Endothelial cell of umbilical vein (primary cell): ENCODE measurements around the gene ACOX3.

ENCODE experiments used
- CTCF ChIP-seq, 2 donors: IDR thresholded peaks; 1 replicate in 1 of 2; 2 replicates in 1 of 2; pipeline ENCODE4 v1.5.1; 2011; ENCODE audit warnings: low read length in 2 of 2, mild to moderate bottlenecking in 2 of 2, moderate library complexity in 2 of 2, control low read depth in 1 of 2, inconsistent platforms in 1 of 2, low read depth in 1 of 2; ENCODE audit not compliant: insufficient read depth in 1 of 2; ENCODE audit errors: extremely low read depth in 1 of 2
- EZH2 ChIP-seq: IDR thresholded peaks from 2 replicates; pipeline ENCODE4 v1.6.1; 2012; ENCODE audit warnings: borderline replicate concordance, low read depth, mild to moderate bottlenecking, moderate library complexity, low read length, inconsistent platforms; ENCODE audit not compliant: severe bottlenecking
- POLR2A ChIP-seq: IDR thresholded peaks from 2 replicates; pipeline ENCODE4 v1.6.1; 2012; ENCODE audit warnings: low read depth, mild to moderate bottlenecking, control low read depth, low read length
- POLR2AphosphoS5 ChIP-seq: IDR thresholded peaks from 2 replicates; pipeline ENCODE4 v1.6.1; 2012; ENCODE audit warnings: low read depth, mild to moderate bottlenecking, control low read depth, low read length, moderate library complexity; ENCODE audit not compliant: insufficient read depth

- no peak for TF ChIP-seq CTCF (IDR thresholded peaks at IDR 0.05; ENCODE audit: extremely low read depth in 1 of 2, insufficient read depth in 1 of 2, low read depth in 1 of 2, low read length in 2 of 2)
- TF ChIP-seq POLR2A, result no peak
- no peak for TF ChIP-seq POLR2AphosphoS5
- TF ChIP-seq EZH2, result no peak
Measured at GRCh38 chr4:8350841-8351461, 89.6 kb downstream of the ACOX3 start.
